ENCODE results near the gene KREMEN2.

DNA sequence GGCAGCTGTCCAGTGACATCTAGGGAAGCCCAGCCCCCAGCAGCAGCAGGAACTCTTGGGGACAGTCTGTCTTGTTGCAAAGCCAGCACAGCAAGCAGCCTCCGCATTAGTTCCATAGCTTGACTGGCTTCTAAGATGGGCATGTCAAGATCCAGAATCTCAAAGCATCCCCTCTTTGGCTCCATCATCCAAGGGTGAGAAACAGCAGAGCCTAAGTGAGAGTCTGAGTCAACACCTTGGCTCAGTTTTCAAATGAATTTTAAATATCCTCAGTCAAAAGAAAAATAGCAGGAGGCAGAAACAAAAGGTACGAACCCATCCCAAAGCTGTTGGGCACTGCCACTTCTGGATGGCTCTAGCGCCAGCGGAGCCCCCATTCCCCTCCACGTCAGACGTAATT, 50.9 kb downstream of the KREMEN2 start:
- TF ChIP-seq EZH2 (IDR thresholded peaks at IDR 0.05; ENCODE audit: borderline replicate concordance) = no peak
- no peak for TF ChIP-seq CTCF (IDR thresholded peaks at IDR 0.05; ENCODE audit: poor library complexity)
